ENCODE measurements around the gene FOXP1.

DNA sequence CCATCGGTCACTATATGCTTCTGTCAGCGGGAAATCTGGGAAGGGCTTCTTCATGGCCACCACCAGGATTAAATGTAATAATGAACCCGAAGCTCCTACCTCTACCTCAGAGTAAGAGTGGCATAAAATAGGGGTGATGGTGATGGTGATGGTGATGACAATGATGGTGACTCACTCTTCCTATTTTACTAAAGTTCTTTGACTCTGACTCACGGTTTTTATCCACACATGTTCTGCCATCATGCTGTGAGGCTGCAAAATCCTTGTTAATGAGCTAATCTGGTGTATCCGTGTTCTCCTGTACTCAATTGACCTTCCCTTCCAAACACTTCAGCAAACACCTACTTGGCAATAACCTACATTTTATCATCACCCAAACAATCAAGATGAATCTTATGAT, 18.3 kb upstream of the FOXP1 start:
- TF ChIP-seq, protein P1, sequence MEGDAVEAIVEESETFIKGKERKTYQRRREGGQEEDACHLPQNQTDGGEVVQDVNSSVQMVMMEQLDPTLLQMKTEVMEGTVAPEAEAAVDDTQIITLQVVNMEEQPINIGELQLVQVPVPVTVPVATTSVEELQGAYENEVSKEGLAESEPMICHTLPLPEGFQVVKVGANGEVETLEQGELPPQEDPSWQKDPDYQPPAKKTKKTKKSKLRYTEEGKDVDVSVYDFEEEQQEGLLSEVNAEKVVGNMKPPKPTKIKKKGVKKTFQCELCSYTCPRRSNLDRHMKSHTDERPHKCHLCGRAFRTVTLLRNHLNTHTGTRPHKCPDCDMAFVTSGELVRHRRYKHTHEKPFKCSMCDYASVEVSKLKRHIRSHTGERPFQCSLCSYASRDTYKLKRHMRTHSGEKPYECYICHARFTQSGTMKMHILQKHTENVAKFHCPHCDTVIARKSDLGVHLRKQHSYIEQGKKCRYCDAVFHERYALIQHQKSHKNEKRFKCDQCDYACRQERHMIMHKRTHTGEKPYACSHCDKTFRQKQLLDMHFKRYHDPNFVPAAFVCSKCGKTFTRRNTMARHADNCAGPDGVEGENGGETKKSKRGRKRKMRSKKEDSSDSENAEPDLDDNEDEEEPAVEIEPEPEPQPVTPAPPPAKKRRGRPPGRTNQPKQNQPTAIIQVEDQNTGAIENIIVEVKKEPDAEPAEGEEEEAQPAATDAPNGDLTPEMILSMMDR (IDR thresholded peaks at IDR 0.05): no peak
- TF ChIP-seq POLR2A (IDR thresholded peaks at IDR 0.05) (no peak), POLR2AphosphoS5 (IDR thresholded peaks at IDR 0.05) (no peak), EP300 (IDR thresholded peaks at IDR 0.05) (no peak)
